ENCODE data around the gene MAVS. TPM values are rescaled to one million over a fixed set of nuclear protein-coding genes. Genes with fewer than 3 reads are reported as not detected.

The MAVS gene
- total and polyA plus RNA-seq, 2 donors (not counting 3 experiments of a cell fraction or from before 2014, with no cell fraction given) = 18.8 to 40.7 TPM

DNA sequence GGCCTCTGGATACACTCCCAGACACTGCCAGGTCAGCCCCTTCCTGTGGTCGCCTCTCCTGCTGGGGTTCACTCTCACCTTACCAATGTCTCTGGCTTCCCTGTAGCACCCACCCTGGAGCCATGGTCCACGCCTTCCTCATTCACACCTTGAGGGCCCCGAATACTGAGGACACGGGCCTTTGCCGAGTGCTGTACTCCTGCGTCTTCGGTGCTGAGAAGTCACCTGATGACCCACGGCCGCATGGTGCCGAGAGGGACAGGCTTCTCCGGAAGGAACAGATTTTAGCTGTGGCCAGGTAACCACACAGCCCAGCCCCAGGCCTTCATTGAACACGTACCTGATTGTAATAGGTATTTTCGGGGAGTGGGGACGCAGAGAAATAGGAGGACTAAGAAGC is 24.6 kb upstream of the MAVS start:
- no peak overlapping the region for H3K27ac ChIP-seq (ENCODE audit: insufficient read depth, low read depth, low read length)
- H3K79me2 ChIP-seq (ENCODE audit: control insufficient read depth, insufficient read depth, low read length) = peaks cover 4% of the 10 kb centered on the region
- peaks cover 7% of the 10 kb centered on the region for H3K4me1 ChIP-seq (ENCODE audit: control insufficient read depth, extremely low read depth, insufficient read depth, low read length)
- TF ChIP-seq MYC (IDR thresholded peaks at IDR 0.05; ENCODE audit: low read depth, low read length) = no peak
- TF ChIP-seq GATA2 (IDR thresholded peaks at IDR 0.05; ENCODE audit: insufficient read depth, insufficient read length, low read depth, low read length) = no peak
- no peak for TF ChIP-seq POLR2A (IDR thresholded peaks at IDR 0.05; ENCODE audit: low read depth, low read length)
- TF ChIP-seq EZH2 (IDR thresholded peaks at IDR 0.05; ENCODE audit: borderline replicate concordance, low read depth, low read length, severe bottlenecking) = no peak
- no peak for TF ChIP-seq JUN (IDR thresholded peaks at IDR 0.05; ENCODE audit: borderline replicate concordance, insufficient read depth, insufficient read length, low read depth)
- no peak for TF ChIP-seq POLR2AphosphoS5 (IDR thresholded peaks at IDR 0.05; ENCODE audit: insufficient read depth, low read depth, low read length)
- TF ChIP-seq, protein P1, sequence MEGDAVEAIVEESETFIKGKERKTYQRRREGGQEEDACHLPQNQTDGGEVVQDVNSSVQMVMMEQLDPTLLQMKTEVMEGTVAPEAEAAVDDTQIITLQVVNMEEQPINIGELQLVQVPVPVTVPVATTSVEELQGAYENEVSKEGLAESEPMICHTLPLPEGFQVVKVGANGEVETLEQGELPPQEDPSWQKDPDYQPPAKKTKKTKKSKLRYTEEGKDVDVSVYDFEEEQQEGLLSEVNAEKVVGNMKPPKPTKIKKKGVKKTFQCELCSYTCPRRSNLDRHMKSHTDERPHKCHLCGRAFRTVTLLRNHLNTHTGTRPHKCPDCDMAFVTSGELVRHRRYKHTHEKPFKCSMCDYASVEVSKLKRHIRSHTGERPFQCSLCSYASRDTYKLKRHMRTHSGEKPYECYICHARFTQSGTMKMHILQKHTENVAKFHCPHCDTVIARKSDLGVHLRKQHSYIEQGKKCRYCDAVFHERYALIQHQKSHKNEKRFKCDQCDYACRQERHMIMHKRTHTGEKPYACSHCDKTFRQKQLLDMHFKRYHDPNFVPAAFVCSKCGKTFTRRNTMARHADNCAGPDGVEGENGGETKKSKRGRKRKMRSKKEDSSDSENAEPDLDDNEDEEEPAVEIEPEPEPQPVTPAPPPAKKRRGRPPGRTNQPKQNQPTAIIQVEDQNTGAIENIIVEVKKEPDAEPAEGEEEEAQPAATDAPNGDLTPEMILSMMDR (IDR thresholded peaks at IDR 0.05; ENCODE audit: extremely low read depth in 1 of 2, insufficient read depth in 1 of 2, low read depth in 1 of 2, low read length in 2 of 2) = no peak
- TF ChIP-seq FOS (IDR thresholded peaks at IDR 0.05; ENCODE audit: borderline replicate concordance, insufficient read depth, low read length) = no peak
- H4K20me1 ChIP-seq (replicated peaks; ENCODE audit: control insufficient read depth, extremely low read depth, insufficient read depth, low read length) = no peaks in the 10 kb centered on the region
- no peak for FAIRE-seq
- H3K4me3 ChIP-seq (replicated peaks in 1 of 3; ENCODE audit: insufficient read depth in 1 of 3, low read depth in 1 of 3, low read length in 3 of 3) = no peak overlapping the region
- no peak for DNase-seq (ENCODE audit: low read depth, low spot score)
- no TSS peak for BruUV-seq (replicated peaks)
- H3K36me3 ChIP-seq (ENCODE audit: control insufficient read depth in 2 of 2, extremely low read depth in 1 of 2, insufficient read depth in 2 of 2, low read length in 2 of 2) = peaks cover 2 to 19% of the 10 kb centered on the region in 2 experiments
- ChIA-PET CTCF (no interaction called here), POLR2A (no interaction called here)
- H3K4me2 ChIP-seq (ENCODE audit: insufficient read depth, low read length) = no peak overlapping the region
- H3K9me3 ChIP-seq (replicated peaks; ENCODE audit: control insufficient read depth, insufficient read depth, low read length) = no peaks in the 10 kb centered on the region
- H3K9ac ChIP-seq (replicated peaks; ENCODE audit: extremely low read depth, insufficient read depth, low read length) = no peak overlapping the region
- no peak overlapping the region for H2AFZ ChIP-seq (ENCODE audit: low read depth, low read length)
- intact Hi-C loops (cut with micrococcal nuclease) = loop anchor here (2.0 kb wide), 1 partner anchor 67 kb away; the partner anchor contains the start of gene PANK2
- no peaks in the 10 kb centered on the region for H3K9me1 ChIP-seq (replicated peaks; ENCODE audit: control insufficient read depth, extremely low read depth, insufficient read depth, low read length)
- no peaks in the 10 kb centered on the region for H3K27me3 ChIP-seq (ENCODE audit: control insufficient read depth in 2 of 2, insufficient read depth in 2 of 2, low read length in 2 of 2)
- dilution Hi-C loops (cut with MboI; ENCODE audit: extremely low pct_ligation_motif_present, low sequenced_read_pairs) = no loop called here
